SIG-M5 (cell line): Measurements from ENCODE around the gene PYGM.

Experiments
- DNase-seq: peaks from one replicate; lab custom pipeline; 2025; lab: John Stamatoyannopoulos, UW

Gene PYGM

DNA sequence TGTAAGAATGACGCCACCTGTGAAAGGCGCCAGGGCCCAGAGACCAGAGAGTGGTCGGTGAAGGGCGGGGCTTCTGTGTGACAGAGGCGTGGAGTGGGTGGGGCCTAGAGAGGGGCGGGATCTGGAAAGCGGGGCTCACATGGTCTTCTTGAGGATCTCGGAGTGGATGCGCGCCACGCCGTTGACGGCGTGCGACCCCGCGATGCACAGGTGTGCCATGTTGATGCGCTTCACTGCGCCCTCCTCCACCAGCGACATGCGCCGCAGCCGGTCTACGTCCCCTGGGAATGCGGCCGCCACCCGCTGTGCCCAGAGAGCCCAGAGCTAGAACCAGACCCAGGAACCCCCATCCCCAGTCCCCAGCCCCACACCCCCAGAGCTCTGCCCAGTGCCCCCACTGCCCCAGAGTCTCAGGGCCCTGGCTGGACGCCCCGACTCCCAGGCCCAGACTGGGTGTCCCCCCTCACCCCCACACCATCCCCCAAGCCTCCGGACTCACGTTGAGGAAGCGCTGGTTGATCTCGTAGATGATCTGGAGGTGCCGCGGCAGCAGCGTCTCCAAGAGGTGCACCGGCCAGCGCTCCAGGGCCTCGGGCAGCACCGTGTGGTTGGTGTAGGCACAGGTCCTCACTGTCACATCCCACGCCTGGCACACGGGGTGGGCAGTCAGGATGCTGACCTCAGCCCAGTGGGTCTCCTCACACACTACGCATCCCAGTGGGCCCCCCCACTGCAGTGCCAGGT lies 6.2 kb downstream of the PYGM start:
- DNase-seq = no peak

DNA sequence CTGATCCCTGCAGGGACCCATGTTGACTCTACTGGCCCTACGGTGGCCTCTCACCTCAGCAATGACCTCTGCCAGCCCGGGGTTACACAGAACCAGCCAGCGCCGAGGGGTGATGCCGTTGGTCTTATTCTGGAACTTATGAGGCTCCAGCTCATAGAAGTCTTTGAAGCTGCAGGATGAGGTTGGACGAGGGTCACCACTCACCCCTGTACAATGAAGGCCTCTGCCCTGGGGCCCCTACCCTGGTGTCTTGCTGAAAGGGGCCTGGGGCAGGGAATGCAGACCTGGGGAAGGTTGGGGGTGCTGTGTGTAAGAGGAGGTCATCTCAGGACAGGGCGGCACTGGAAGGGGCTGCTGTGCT lies 6.8 kb downstream of the PYGM start:
- DNase-seq = no peak

- no peak for DNase-seq
Measured at GRCh38 chr11:64752175-64752970, 7.4 kb downstream of the PYGM start.

- DNase-seq = no peak
Measured at GRCh38 chr11:64751580-64751979, 8.2 kb downstream of the PYGM start.

- no peak for DNase-seq
Measured at GRCh38 chr11:64751136-64751535, 8.6 kb downstream of the PYGM start.

DNA sequence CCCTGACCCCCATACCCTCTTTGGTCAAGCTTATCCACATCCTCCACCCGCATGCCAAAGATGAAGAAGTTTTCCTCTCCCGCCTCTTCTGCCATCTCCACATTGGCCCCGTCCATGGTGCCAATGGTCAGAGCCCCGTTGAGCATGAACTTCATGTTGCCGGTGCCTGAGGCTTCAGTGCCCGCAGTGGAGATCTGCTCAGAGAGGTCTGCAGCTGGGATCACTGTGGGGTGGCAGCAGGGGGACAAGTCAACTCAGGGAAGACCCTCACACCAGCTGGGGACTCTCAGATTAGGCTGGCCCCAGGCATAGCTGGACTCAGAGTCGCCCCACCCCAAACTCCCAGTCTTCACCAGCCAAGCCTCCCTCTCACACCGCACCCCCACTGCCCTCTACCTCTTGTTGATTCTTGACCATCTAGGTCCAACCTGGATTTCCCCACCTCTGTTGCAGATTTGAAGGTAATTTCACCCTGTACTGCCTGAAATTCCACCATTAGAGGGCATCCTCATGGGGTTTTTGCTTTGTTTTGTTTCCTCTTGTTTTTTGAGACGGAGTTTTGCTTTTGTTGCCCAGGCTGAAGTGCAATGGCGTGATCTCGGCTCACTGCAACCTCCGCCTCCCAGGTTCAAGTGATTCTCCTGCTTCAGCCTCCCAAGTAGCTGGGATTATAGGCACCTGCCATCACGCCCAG lies 9.3 kb downstream of the PYGM start:
- no peak for DNase-seq

DNA sequence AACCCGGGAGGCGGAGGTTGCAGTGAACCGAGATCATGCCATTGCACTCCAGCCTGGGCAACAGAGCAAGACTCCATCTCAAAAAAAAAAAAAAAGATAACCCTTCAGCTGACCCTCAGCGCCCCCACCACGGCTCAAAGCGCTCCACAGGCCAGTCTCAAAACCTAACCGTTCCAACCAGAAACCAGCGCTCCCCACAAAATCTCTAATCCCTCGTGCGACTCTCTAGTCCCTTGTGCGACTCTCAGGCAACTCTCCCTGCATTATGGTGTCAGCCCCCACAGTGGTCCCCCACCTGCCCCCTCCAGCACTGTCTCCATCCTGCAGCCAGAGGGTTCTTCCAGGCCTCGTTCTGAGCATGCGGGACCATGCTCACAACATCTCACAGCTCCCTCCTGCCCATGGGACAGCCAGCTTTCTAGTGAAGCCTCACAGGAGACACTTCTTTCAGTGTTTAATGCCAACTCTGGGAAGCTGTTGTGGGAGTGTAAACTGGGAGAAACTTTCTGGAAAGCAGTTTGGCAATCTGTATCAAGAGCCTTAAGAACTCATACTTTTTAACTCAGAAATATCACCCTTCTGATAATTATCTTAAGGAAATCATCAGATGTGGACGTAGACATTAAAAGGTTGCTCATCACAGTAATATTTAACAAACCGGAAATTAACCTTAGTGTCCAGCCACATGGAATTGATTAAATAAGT lies 11.7 kb downstream of the PYGM start:
- no peak for DNase-seq

- DNase-seq = no peak
Measured at GRCh38 chr11:64746486-64746885, 13.3 kb downstream of the PYGM start.

DNA sequence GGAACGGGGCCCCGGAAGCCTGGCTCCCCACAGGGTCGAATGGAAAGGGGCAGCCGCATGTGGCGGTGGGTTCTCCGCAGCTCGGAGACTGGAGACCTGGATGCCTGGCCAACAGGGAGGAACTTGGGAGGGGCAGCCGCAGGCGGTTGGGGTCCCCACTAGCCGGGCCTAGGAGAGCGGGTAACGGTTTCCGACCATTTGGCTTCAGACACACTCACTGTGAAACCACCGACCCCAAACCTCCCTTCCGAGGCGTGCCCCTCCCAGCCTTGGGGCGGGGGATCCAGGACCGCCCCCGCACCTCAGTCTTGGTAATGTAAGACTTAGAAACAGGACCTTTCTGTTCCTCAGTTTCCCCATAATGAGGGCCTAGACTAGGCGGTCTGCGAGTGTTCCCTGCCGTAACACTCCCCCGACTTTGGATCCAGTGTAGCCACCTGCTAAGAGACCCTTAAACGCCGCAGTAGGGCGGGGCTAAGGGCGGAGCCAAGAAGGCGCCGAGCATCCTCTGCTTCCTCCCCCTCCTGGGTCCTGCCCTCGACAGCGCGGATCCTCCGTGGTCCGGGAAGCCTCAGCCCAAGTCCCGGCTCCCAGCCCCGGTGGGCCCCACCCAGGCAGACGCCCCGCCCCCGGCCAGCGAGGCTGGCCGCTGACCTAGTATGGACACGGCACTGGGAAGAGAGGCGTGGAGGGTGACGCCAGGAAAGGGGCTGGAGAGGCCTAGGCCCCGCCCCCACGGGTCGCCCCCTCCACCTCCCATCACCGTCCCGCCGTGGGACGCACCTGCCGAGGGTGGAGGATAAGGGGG lies 14.0 kb downstream of the PYGM start:
- peak; percentile 27 for DNase-seq

DNA sequence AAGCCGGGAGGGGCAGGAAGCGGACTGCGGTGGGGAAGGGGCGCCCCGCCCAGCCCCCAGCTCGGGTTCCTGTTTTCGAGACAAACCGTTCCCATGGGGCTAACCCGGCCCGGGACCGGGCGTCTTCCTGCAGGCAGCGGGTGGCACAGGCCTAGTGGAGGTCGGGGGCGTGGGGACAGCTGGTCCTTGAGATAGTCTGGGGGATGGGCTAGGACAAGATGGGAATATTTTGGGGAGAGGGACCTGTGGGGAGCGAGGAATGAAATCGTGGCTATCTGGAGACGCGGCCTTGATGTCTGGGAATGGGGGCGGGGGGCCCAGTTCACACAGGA lies 14.6 kb downstream of the PYGM start:
- peak; percentile 57 for DNase-seq

- no peak for DNase-seq
Measured at GRCh38 chr11:64744544-64745188, 15.1 kb downstream of the PYGM start.

GRCh38 chr11:64743591-64744543 lies 15.9 kb downstream of the PYGM start, which contains the start of gene RASGRP2:
TSS of gene RASGRP2 (minus strand) at chr11:64744142. CDS start at chr11:64742866, 1,276 bp downstream.
- peak; percentile 18 for DNase-seq

DNA sequence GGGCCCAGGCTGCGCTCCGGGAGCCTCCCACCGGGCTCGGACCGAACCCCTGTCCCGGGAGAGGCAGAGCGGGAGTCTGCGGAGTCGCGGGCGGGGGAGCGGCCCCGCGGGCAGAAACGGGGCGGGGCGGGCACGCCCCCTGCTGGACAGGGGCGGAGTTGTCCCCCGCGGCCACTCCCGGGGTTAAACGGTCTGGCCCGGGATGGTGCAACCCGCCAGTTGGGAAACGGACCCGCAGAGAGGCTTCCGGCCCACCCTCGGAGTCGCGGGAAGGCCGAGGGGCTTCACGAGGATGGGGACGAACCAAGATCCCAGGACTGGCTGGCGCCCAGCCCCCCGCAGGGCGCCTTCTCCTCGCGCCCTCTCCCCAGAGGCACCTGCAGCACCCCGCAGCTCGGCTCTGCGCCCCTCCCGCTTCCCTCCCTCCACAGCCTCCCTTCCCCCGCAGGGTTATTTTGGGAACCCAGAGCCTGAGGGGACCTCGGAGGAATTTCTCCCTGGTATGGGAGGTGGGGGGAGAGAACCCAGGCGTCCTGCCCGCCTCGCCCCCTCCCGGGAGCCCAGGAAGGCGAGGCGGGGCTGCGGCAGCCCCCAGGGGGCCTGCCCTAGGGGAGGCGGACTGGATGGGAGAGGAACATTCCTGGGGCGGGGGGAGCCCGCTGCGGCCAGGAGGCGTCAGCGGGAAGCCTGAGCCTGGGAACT lies 16.7 kb downstream of the PYGM start:
- no peak for DNase-seq

DNA sequence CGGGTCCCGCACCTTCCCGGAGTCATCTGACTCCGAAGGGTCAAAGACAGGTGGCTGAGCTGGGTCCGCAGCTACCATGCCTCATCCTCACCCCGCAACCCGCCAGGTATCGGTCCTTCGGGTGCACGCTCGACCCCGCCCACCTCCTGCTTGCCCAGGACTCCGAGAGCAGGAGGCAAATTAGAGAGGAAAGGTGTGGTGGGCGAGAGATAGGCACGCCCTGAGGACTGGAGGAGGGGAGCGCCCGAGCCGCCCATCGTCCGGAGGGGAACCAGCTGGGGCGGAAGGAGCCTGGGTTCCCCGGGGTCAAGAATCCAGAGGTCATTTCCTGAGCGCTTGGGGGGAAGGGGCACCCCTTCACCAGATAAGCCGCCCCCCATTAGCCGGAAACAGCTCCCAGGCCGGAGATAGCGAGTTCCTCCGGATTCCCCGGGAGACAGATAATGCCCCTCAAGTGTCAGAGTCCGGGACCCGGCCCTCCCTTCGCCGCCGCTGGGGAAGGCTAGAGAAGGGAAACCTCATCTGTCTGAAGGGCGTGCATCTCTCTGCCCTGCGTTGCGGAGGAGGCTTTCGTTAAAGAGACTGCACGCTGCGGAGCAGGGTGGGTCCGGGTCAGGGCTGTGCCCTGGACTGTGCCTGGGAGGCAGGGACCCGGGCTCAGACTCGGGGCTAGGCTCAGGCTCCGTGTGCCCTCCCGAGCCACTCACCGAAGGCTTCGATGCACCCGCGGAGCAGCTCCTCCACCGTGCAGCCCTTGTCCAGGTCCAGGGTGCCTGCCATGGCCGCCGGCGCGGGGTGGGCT lies 17.5 kb downstream of the PYGM start:
- no peak for DNase-seq

DNA sequence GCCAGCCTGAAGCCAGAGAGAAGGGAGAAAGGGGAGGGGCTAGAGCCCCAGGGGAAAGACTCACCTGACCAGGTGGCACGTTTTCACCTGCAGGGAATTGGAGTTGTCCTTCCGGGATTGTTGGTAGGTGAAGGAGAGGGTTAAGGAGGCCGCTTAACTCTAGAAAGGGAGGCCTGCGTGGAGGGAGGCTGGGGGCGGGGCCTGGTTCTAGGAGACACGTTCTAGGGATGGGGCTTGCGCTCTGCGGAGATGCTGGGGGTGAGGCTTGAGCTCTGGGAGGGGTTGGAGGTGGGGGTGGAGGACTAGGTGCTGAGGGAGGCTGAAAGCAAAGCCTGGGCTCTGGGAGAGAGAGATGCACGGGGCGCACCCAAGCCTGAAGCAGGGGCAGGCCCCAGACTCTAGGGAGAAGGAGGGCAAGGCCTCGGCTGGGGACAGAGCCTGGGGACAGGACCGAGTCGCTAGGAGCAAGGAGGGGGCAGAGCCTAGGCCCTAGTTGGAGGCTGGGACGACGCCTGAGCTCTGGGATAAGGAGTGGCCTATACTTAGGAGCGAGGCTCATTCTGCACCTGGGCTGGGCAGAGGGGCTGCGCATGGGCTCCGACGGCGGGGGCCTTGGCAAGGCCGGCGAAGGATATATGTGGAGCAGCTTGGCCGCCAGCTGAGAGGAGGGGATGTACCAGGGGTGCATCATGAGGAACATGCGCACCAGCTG lies 18.2 kb downstream of the PYGM start:
- no peak for DNase-seq

GRCh38 chr11:64739871-64740270 lies 19.9 kb downstream of the PYGM start:
- no peak for DNase-seq

DNA sequence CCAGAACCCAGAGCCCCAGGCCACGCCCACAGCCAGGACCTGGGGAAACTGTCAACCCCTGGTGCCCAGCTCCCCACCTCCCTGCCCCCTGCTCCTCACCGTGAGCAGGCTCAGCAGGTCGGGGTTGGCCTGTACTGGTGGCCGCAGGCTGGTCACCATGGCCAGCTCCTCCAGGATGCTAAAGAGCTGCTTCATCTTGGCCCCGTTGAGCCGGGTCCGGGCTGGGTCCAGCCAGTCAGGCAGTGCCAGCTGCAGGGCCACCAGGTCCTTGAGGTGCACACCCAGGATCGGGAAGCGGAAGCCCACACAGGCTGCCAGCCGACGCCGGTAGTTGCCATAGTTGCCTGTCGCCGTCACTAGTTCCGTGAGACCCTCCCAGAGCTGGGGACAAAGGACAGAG lies 23.1 kb downstream of the PYGM start:
- DNase-seq = no peak
